Measurements from ENCODE around the gene PDIA6. TPM values are rescaled to one million over a fixed set of nuclear protein-coding genes. Genes with fewer than 3 reads are reported as not detected.

PDIA6 gene
- total RNA-seq, 3 donors from 2014 or later, result 121 to 168 (median 126) TPM

DNA sequence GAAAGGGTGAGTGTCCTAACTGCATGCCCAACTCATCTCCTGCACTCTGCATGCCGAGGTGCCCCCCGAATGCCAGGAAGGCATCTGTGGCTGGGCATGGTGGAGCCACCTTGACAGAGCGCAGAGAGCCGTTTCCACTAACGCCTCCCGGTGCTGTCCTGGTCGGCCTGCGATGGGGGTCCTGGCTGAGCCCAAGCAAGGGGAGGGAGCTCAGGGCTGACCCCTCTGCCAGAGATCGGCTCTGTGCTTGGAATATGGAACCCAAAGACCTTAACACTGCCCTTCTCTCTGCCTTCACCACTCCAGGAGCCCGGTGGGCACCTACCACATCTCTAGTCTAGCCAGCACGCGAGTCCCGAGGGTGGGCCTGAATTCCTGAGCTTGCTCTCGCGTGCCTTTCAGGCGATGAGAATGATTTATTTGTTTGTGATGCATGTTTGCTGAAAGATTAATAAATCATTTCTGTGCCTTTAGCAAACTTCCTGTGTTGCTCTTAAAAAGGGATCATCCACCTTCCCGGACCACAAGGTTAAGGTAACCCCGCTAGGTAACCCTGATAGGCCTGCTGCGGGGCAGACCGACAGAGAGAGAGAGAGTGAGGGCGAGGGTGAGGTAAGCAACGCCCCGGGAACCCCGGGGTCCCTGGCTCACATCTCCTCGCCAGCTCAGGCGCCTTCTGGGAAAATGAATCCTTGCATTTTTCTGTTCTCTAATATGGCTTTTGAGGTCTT lies 35.3 kb downstream of the PDIA6 start:
- Histone ChIP-seq H3K4me3 (no peak overlapping the region), H3K36me3 (ENCODE audit: low read depth) (no peaks in the 10 kb centered on the region), H3K9me3 (no peaks in the 10 kb centered on the region), H3K4me1 (ENCODE audit: low read depth) (no peaks in the 10 kb centered on the region)
- ATAC-seq (no peak), DNase-seq (no peak)
- TF ChIP-seq, protein P1, sequence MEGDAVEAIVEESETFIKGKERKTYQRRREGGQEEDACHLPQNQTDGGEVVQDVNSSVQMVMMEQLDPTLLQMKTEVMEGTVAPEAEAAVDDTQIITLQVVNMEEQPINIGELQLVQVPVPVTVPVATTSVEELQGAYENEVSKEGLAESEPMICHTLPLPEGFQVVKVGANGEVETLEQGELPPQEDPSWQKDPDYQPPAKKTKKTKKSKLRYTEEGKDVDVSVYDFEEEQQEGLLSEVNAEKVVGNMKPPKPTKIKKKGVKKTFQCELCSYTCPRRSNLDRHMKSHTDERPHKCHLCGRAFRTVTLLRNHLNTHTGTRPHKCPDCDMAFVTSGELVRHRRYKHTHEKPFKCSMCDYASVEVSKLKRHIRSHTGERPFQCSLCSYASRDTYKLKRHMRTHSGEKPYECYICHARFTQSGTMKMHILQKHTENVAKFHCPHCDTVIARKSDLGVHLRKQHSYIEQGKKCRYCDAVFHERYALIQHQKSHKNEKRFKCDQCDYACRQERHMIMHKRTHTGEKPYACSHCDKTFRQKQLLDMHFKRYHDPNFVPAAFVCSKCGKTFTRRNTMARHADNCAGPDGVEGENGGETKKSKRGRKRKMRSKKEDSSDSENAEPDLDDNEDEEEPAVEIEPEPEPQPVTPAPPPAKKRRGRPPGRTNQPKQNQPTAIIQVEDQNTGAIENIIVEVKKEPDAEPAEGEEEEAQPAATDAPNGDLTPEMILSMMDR (IDR thresholded peaks at IDR 0.05), result no peak
- intact Hi-C loops (cut with DNase I, micrococcal nuclease), result no loop called here

DNA sequence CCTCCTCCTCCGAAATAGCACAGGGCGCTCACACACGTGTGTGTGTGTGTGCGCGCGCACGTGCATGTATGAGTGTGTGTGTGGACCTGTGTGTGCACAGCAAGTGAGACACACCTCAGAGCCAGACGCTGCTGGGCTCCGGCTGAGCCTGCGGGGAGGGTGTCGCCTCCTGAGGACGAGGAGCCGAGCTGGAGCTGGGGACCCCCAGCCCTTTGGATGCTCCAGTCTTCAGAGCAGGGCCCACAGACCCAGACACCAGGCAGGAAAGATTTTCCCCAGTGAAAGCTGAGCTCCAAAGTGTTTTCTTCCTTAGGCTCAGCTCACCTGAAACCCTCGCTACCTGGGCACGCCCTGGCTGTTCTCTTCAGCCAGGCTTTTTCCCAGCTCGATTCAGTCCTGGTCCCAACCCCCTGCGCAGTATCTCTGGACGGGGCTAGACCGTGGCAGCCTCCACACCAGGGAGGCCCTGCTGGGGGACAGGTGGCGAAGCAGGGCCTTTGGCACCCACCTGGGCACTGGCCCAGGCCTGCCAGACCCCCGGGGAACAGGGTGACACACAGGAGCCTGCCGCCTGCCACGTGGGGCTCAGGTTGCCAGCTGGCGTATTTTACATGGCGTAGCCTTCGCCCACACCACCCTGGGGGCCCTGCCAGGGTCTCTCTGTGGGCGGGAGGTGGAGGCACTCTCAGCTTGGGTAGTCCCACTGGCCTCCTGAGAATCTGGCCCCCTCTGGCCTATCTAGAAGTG lies 36.2 kb downstream of the PDIA6 start:
- intact Hi-C loops (cut with DNase I, micrococcal nuclease), result no loop called here
- Histone ChIP-seq H3K36me3 (ENCODE audit: low read depth) (no peaks in the 10 kb centered on the region), H3K4me1 (ENCODE audit: low read depth) (no peaks in the 10 kb centered on the region), H3K9me3 (no peaks in the 10 kb centered on the region), H3K4me3 (no peak overlapping the region)
- ATAC-seq (no peak), DNase-seq (no peak)
- TF ChIP-seq, protein P1 (IDR thresholded peaks at IDR 0.05), result no peak

DNA sequence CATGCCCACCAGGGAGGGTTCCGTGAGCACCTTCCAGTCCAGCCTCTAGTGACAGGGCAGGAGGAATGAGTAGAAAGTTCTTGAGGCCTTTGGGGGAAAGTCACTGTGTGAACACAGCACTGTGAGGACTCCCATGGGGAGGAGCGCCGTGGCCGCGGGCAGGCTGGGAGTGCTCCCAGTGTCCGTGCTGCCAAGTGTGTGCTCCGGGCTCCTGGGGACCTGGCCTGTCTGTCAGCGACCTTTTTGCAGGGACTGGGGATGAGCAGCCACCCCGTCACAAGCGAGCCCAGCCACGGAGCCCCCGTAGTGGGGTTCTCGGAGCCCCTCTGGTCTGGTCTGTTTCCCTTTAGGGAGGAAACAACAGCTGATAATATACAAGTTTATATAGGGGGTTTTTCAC lies 36.8 kb downstream of the PDIA6 start:
- TF ChIP-seq, protein P1 (IDR thresholded peaks at IDR 0.05), result no peak
- Histone ChIP-seq H3K36me3 (ENCODE audit: low read depth) (no peaks in the 10 kb centered on the region), H3K4me3 (no peak overlapping the region), H3K4me1 (ENCODE audit: low read depth) (no peaks in the 10 kb centered on the region), H3K9me3 (no peaks in the 10 kb centered on the region)
- intact Hi-C loops (cut with DNase I, micrococcal nuclease), result no loop called here
- DNase-seq (no peak), ATAC-seq (no peak)

DNA sequence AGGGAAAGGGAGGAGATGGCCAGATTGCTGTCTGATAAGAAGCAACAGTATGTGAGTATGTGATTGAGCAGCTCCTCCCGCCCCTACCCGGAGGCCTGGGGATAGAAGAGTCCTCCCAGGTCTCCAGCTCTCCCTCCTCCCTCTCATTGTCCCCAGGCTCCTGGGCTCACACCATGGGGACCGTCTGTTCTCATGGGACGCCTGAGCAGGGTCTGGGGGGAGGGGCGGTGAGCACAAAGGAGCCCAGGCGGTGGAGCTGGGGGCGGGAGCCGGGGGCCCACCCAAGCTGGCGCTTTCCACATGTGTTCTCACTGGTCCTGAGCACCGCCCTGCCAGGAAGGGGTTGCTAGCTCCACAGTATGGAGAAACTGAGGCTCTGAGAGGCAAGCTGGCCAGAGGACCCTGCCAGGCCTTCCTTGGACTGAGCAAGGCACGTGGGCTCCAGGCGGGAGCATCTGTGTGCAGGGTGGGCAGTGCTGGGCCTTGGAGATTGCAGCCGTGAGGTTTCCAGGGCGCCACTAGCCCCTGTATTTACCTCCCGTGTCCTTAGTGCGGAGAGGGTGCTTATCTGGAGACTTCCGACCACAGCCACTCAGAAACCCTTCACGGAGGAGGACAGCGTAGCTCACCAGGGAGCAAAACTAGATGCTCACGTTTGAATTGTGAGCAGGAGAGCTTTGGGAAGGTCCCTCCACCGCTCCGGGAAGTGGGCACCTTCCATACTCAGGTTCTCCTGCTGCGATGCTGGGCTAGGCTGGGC lies 37.4 kb downstream of the PDIA6 start:
- Histone ChIP-seq H3K36me3 (ENCODE audit: low read depth) (no peaks in the 10 kb centered on the region), H3K4me3 (no peak overlapping the region), H3K4me1 (ENCODE audit: low read depth) (no peaks in the 10 kb centered on the region), H3K9me3 (no peaks in the 10 kb centered on the region)
- TF ChIP-seq, protein P1 (IDR thresholded peaks at IDR 0.05), result no peak
- no peak for ATAC-seq
- peak in 1 of 3 donors; percentile 17 for DNase-seq
- intact Hi-C loops (cut with DNase I, micrococcal nuclease), result no loop called here

DNA sequence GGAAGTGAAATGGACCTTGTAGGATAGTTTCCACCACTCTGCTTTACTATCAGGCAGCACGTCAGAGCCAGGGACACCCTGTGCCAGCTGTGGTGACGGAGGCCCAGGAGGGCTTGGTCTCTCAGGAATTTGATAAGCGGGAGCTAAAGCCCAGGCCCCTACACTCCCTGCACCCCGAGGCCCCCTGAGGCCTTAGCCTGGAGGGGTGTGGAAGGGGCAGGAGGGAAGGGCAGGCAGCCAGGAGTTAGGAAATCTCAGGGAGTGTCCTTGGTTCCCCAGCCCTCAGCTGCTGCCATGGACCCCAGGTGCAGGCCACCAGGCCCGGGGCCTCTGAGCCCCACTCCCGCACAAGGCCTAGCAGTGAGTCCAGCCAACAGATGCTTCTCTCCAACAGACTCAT lies 38.2 kb downstream of the PDIA6 start:
- Histone ChIP-seq H3K9me3 (no peaks in the 10 kb centered on the region), H3K36me3 (ENCODE audit: low read depth) (no peaks in the 10 kb centered on the region), H3K4me3 (no peak overlapping the region), H3K4me1 (ENCODE audit: low read depth) (no peaks in the 10 kb centered on the region)
- DNase-seq (no peak), ATAC-seq (no peak)
- TF ChIP-seq, protein P1 (IDR thresholded peaks at IDR 0.05), result no peak
- intact Hi-C loops (cut with DNase I, micrococcal nuclease), result no loop called here

All from mucosa of descending colon (tissue), 3 donors.